NCI-H128 (cell line): Measurements from ENCODE around the gene DNAH2.
A peak's percentile ranks its signal among the peaks of the same experiment; 100 is the strongest.

ENCODE experiments used
- DNase-seq: peaks from one replicate; lab custom pipeline; 2025; ENCODE audit not compliant: unreplicated experiment; lab: John Stamatoyannopoulos, UW

Gene DNAH2

GRCh38 chr17:7849130-7849750 lies 131.7 kb downstream of the DNAH2 start:
- no peak for DNase-seq

GRCh38 chr17:7849751-7850504 lies 132.4 kb downstream of the DNAH2 start:
- DNase-seq: no peak

- DNase-seq: no peak
Observed at GRCh38 chr17:7850701-7851437, 133.3 kb downstream of the DNAH2 start.

- peak; percentile 79 for DNase-seq
Observed at GRCh38 chr17:7851438-7852261, 134.1 kb downstream of the DNAH2 start.

- no peak for DNase-seq
Observed at GRCh38 chr17:7852262-7852670, 134.7 kb downstream of the DNAH2 start.

- no peak for DNase-seq
Observed at GRCh38 chr17:7852919-7853690, 135.6 kb downstream of the DNAH2 start.

GRCh38 chr17:7853691-7854038 lies 136.1 kb downstream of the DNAH2 start:
- DNase-seq: no peak

- DNase-seq: no peak
Observed at GRCh38 chr17:7854078-7854777, 136.7 kb downstream of the DNAH2 start.

GRCh38 chr17:7854851-7855659 lies 137.5 kb downstream of the DNAH2 start, which contains the start of gene TMEM88:
Gene TMEM88, plus strand, starts transcription at chr17:7855066. Its CDS starts 9 bp downstream, at chr17:7855075.
- DNase-seq: no peak

- no peak for DNase-seq
Observed at GRCh38 chr17:7855660-7856010, 138.1 kb downstream of the DNAH2 start.

- no peak for DNase-seq
Observed at GRCh38 chr17:7856011-7856810, 138.7 kb downstream of the DNAH2 start.

GRCh38 chr17:7856811-7857712 lies 139.5 kb downstream of the DNAH2 start, which contains the start of gene NAA38:
Gene NAA38, minus strand, starts transcription at chr17:7857559. Its CDS starts 96 bp downstream, at chr17:7857463.
- peak; percentile 90 for DNase-seq

- peak; percentile 79 for DNase-seq
Observed at GRCh38 chr17:7857713-7858521, 140.4 kb downstream of the DNAH2 start, which contains the start of gene CYB5D1. Gene CYB5D1, plus strand, starts transcription at chr17:7858003. Its CDS starts 132 bp downstream, at chr17:7858135.

- no peak for DNase-seq
Observed at GRCh38 chr17:7858522-7858810, 140.9 kb downstream of the DNAH2 start.

- no peak for DNase-seq
Observed at GRCh38 chr17:7859028-7859427, 141.5 kb downstream of the DNAH2 start.

- DNase-seq: peak; percentile 27
Observed at GRCh38 chr17:7862692-7863437, 145.3 kb downstream of the DNAH2 start.
